Endothelial cell of umbilical vein (primary cell): ENCODE results near the gene WFIKKN2. TPM values are rescaled to one million over a fixed set of nuclear protein-coding genes. Genes with fewer than 3 reads are reported as not detected.
A peak's percentile ranks its signal among the peaks of the same experiment; 100 is the strongest.

Experiments
- BruUV-seq: library from RNA; stranded (reverse); fragments of 400-500 nt; replicated peaks from 2 replicates; lab custom pipeline; 2021; lab: Mats Ljungman, UMichigan
- CTCF ChIA-PET: fragments of 300-600, 350-600 bp; sonication (Branson Sonifier 250); formaldehyde crosslinking; loops from one replicate; lab custom pipeline; 2021; ENCODE audit warnings: antibody characterized with exemption, inconsistent platforms; lab: Charles Lee
- POLR2A ChIA-PET: fragments of 300-600, 350-600 bp; sonication (Branson Sonifier 250); formaldehyde crosslinking; loops from one replicate; lab custom pipeline; 2021; ENCODE audit warnings: antibody characterized with exemption, inconsistent platforms; lab: Charles Lee
- DNase-seq: peaks from one replicate; pipeline ENCODE4 v3.0.0-alpha.2; 2011; ENCODE audit warnings: low read depth, low spot score
- FAIRE-seq: peaks from 2 replicates; lab custom pipeline; 2011; peaks lifted over from hg19 to GRCh38; lab: Jason Lieb, UNC
- H2AFZ ChIP-seq: 2 replicates; pipeline ENCODE4 v1.6.0; 2012; ENCODE audit warnings: low read depth, low read length, control low read depth, inconsistent platforms
- H3K27ac ChIP-seq: 2 replicates; pipeline ENCODE4 v1.5.1; 2011; ENCODE audit warnings: low read depth, mild to moderate bottlenecking, control low read depth, low read length, moderate library complexity; ENCODE audit not compliant: insufficient read depth
- H3K27me3 ChIP-seq, 2 experiments: 2 replicates each; pipeline versions ENCODE4 v1.6.0 to v1.6.1; 2011; ENCODE audit warnings: low read length in 2 of 2, mixed read lengths in 1 of 2; ENCODE audit not compliant: control insufficient read depth in 2 of 2, insufficient read depth in 2 of 2
- H3K36me3 ChIP-seq, 2 experiments: 2 replicates in 1 of 2; 3 replicates in 1 of 2; pipeline ENCODE4 v1.5.1; 2011; ENCODE audit warnings: low read length in 2 of 2, mild to moderate bottlenecking in 1 of 2, moderate library complexity in 1 of 2; ENCODE audit not compliant: control insufficient read depth in 2 of 2, insufficient read depth in 2 of 2; ENCODE audit errors: extremely low read depth in 1 of 2
- H3K4me1 ChIP-seq: 3 replicates; pipeline ENCODE4 v1.5.1; 2011; ENCODE audit warnings: mild to moderate bottlenecking, low read length; ENCODE audit not compliant: control insufficient read depth, insufficient read depth; ENCODE audit errors: extremely low read depth
- H3K4me2 ChIP-seq: 2 replicates; pipeline ENCODE4 v1.6.1; 2011; ENCODE audit warnings: low read length, control low read depth, mixed read lengths; ENCODE audit not compliant: insufficient read depth
- H3K4me3 ChIP-seq, 3 experiments: fragments of 200-600 bp in 1 of 3; sonication (generic), shearing (Covaris generic) in 1 of 3; replicated peaks in 1 of 3; 2 replicates each; pipeline ENCODE4 v1.5.1; 2011 to 2016; ENCODE audit warnings: control low read depth in 3 of 3, low read length in 3 of 3, mild to moderate bottlenecking in 2 of 3, inconsistent platforms in 1 of 3, low read depth in 1 of 3, moderate library complexity in 1 of 3; ENCODE audit not compliant: insufficient read depth in 1 of 3
- H3K79me2 ChIP-seq: 2 replicates; pipeline ENCODE4 v1.6.0; 2012; ENCODE audit warnings: low read length, inconsistent platforms; ENCODE audit not compliant: control insufficient read depth, insufficient read depth
- H3K9ac ChIP-seq: replicated peaks from 2 replicates; pipeline ENCODE3; 2011; ENCODE audit warnings: low read length, control low read depth; ENCODE audit not compliant: insufficient read depth; ENCODE audit errors: extremely low read depth
- H3K9me1 ChIP-seq: replicated peaks from 3 replicates; pipeline ENCODE4 v1.6.0; 2011; ENCODE audit warnings: mild to moderate bottlenecking, low read length; ENCODE audit not compliant: control insufficient read depth, insufficient read depth; ENCODE audit errors: extremely low read depth
- H3K9me3 ChIP-seq: replicated peaks from 2 replicates; pipeline ENCODE4 v1.5.1; 2012; ENCODE audit warnings: low read length, inconsistent platforms; ENCODE audit not compliant: control insufficient read depth, insufficient read depth
- H4K20me1 ChIP-seq: replicated peaks from 2 replicates; pipeline ENCODE3; 2011; ENCODE audit warnings: mild to moderate bottlenecking, low read length; ENCODE audit not compliant: control insufficient read depth, insufficient read depth; ENCODE audit errors: extremely low read depth
- FOS ChIP-seq: IDR thresholded peaks from 2 replicates; pipeline ENCODE4 v1.6.1; 2011; ENCODE audit warnings: mild to moderate bottlenecking, low read length, moderate library complexity, borderline replicate concordance; ENCODE audit not compliant: insufficient read depth
- JUN ChIP-seq: IDR thresholded peaks from 2 replicates; pipeline ENCODE4 v1.6.1; 2011; ENCODE audit warnings: borderline replicate concordance, low read depth; ENCODE audit not compliant: insufficient read length, insufficient read depth
- dilution Hi-C: fragments of 300-500 bp; cut with MboI; formaldehyde crosslinking; loops from one replicate; pipeline ENCODE4 v1.15.0; 2019; ENCODE audit warnings: low sequenced_read_pairs; ENCODE audit not compliant: extremely low pct_ligation_motif_present
- intact Hi-C: fragments of 100-400 bp; cut with micrococcal nuclease; formaldehyde crosslinking; loops from one replicate; pipeline ENCODE4 v1.10.0; 2022
- polyA plus RNA-seq, 4 experiments: library from polyadenylated mRNA; depleted of rRNA in 3 of 4; stranded (reverse) in 3 of 4; unstranded in 1 of 4; fragments of >200 nt; gene quantifications; 2 replicates each; pipeline versions ENCODE4 v1.2.1 to v1.2.3, GENCODE V29; 2011 to 2012; ENCODE audit warnings: missing spikeins in 1 of 4
- small RNA-seq: library from RNA; depleted of rRNA; stranded (forward); fragments of <200 nt; gene quantifications from one replicate; pipeline ENCODE3, GENCODE V24; 2012; ENCODE audit warnings: low replicate concordance, low read depth; ENCODE audit not compliant: insufficient read depth, insufficient read length
- total RNA-seq: library from RNA; stranded (reverse); gene quantifications from 2 replicates; pipeline ENCODE4 v1.2.3, GENCODE V29; 2021

WFIKKN2 gene
- total and polyA plus RNA-seq, 2 donors (not counting 3 experiments of a cell fraction or from before 2014, with no cell fraction given) = 0.03 TPM; not detected in 1

- CTCF ChIA-PET = interaction anchor here (0.6 to 1.5 kb wide), 2 partner anchors 40 to 44 kb away, joined by 3 to 4 read pairs; no protein-coding TSS in a partner anchor
- FAIRE-seq (peak; percentile 12), DNase-seq (no peak)
- no peak overlapping the region for H2AFZ ChIP-seq
- dilution Hi-C loops = no loop called here
- no peaks in the 10 kb centered on the region for H3K9me1 ChIP-seq
- no peak overlapping the region for H3K4me2 ChIP-seq
- POLR2A ChIA-PET = interaction anchor here (0.6 kb wide), 1 partner anchor 16 kb away, joined by 4 read pairs; no protein-coding TSS in a partner anchor
- no peaks in the 10 kb centered on the region for H3K79me2 ChIP-seq
- H3K4me3 ChIP-seq = no peak overlapping the region
- no peaks in the 10 kb centered on the region for H3K36me3 ChIP-seq
- no TSS peak for BruUV-seq
- peaks cover 4 to 9% of the 10 kb centered on the region in 2 experiments for H3K27me3 ChIP-seq
- TF ChIP-seq JUN (no peak), FOS (no peak)
- no peak overlapping the region for H3K9ac ChIP-seq
- no peaks in the 10 kb centered on the region for H4K20me1 ChIP-seq
- no peak overlapping the region for H3K27ac ChIP-seq
- no peaks in the 10 kb centered on the region for H3K4me1 ChIP-seq
- H3K9me3 ChIP-seq = no peaks in the 10 kb centered on the region
- intact Hi-C loops = no loop called here
These were observed 56.2 kb downstream of the WFIKKN2 start for GRCh38 chr17:50891577-50891989.

Small RNAs within 50 kb of the gene (small RNA-seq; reads per million reads assigned to genes)
- not detected for gene AC005921.1

Other genes starting within 250 kb of the WFIKKN2 start
- 1.1 and 2.1 TPM in 2 replicates for gene ABCC3, start 200.7 kb upstream of the WFIKKN2 start, total RNA-seq
- gene ABCC3, start 200.7 kb upstream of the WFIKKN2 start, polyA plus RNA-seq = 2.6 and 4.2 TPM in 2 replicates
- 55.0 and 56.0 TPM in 2 replicates for gene ANKRD40, start 127.7 kb upstream of the WFIKKN2 start, total RNA-seq
- gene ANKRD40, start 127.7 kb upstream of the WFIKKN2 start, polyA plus RNA-seq = 24.3 and 24.5 TPM in 2 replicates
- 111 and 113 TPM in 2 replicates for gene LUC7L3, start 116.0 kb upstream of the WFIKKN2 start, total RNA-seq
- 42.3 and 70.9 TPM in 2 replicates for gene LUC7L3, start 116.0 kb upstream of the WFIKKN2 start, polyA plus RNA-seq
- not detected in 2 replicates for gene ANKRD40CL, start 68.1 kb upstream of the WFIKKN2 start, total RNA-seq
- gene ANKRD40CL, start 68.1 kb upstream of the WFIKKN2 start, polyA plus RNA-seq = not detected in 2 replicates
- gene TOB1, start 30.8 kb downstream of the WFIKKN2 start, total RNA-seq = 12.9 and 13.0 TPM in 2 replicates
- gene TOB1, start 30.8 kb downstream of the WFIKKN2 start, polyA plus RNA-seq = 3.3 and 4.2 TPM in 2 replicates